ENCODE measurements around the gene CAPN8. TPM values are rescaled to one million over a fixed set of nuclear protein-coding genes. Genes with fewer than 3 reads are reported as not detected.

Gene CAPN8
- total RNA-seq, 1 experiment from 2014 or later, result 0.54 TPM

DNA sequence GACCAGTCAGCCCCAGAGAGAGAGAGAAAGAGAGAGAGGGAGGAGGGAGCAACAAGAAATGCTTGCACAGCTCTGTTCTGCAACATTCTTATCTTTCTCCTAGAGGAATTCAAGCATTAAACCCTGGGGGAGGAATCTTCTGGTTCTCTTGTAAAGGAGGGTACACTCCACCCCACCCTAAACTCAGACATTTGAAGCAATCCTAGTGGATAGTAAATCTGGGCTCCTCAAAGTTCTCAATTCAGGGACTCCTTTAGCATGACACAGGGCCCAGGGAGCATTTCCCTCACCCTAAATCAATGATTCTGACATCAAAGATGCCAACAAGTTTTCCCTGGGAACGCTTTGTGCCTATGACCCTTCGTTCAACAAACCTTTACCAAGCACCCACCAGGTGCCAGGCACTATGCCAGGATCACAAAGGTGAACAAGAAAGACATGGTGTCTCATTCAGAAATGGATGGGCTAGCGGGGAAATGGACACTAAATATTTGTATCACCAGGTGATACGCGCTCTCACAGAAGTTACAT lies 35.0 kb upstream of the CAPN8 start:
- intact Hi-C loops (cut with micrococcal nuclease), result loop anchor here (5.0 kb wide), 1 partner anchor 147 kb away; the partner anchor contains the start of gene TP53BP2
- H3K9me2 ChIP-seq (ENCODE audit: insufficient read depth), result no peaks in the 10 kb centered on the region
- ChIA-PET RAD21 (ENCODE audit: low non-redundant PET in 1 of 2, low total read pairs in 2 of 2, uncharacterized antibody in 2 of 2, unreplicated experiment in 2 of 2) (interaction anchor here in 1 of 2 experiments (0.9 kb wide), 1 partner anchor 72 kb away, joined by 3 read pairs; no protein-coding TSS in a partner anchor), POLR2A (interaction anchor here (0.8 to 2.4 kb wide), 7 partner anchors 11 to 76 kb away, joined by 3 to 9 read pairs (median 6); partner anchors contain the start of gene CAPN2), CTCF (interaction anchor here (0.6 to 1.7 kb wide), 4 partner anchors 11 to 348 kb away, joined by 3 to 10 read pairs (median 5); partner anchors contain the start of gene CAPN2)
- no peaks in the 10 kb centered on the region for H3K79me2 ChIP-seq (ENCODE audit: insufficient read depth, low read length)
- peak overlapping the region; percentile 89 for H3K4me2 ChIP-seq (ENCODE audit: low read length)
- ATAC-seq, result peak; percentile 16
- no peaks in the 10 kb centered on the region for H3K9me3 ChIP-seq (ENCODE audit: control insufficient read depth in 1 of 2, insufficient read depth in 1 of 2, low read depth in 1 of 2, low read length in 2 of 2)
- peaks cover 34 to 74% of the 10 kb centered on the region in 2 experiments for H3K4me1 ChIP-seq (ENCODE audit: control insufficient read depth in 1 of 2, insufficient read depth in 2 of 2, low read length in 2 of 2)
- no TSS peak for BruUV-seq (replicated peaks)
- no peak overlapping the region for H2AFZ ChIP-seq (ENCODE audit: low read depth, low read length, poor library complexity, severe bottlenecking)
- H4K20me1 ChIP-seq (ENCODE audit: insufficient read depth), result no peaks in the 10 kb centered on the region
- H3K27ac ChIP-seq (ENCODE audit: low read depth, low read length), result peak overlapping the region; percentile 87
- DNase-seq (ENCODE audit: low read depth, low spot score), result peak; percentile 38
- peak overlapping the region; percentile 73 for H3K9ac ChIP-seq (ENCODE audit: low read length)
- no peaks in the 10 kb centered on the region for H3K27me3 ChIP-seq (ENCODE audit: insufficient read depth, low read length)
- H3K4me3 ChIP-seq (replicated peaks in 1 of 2; ENCODE audit: low read depth in 1 of 2, low read length in 2 of 2), result peak overlapping the region in 1 of 2 experiments; percentile 53; a peak in 2 of 4 replicates
- no peaks in the 10 kb centered on the region for H3K36me3 ChIP-seq (ENCODE audit: control insufficient read depth in 1 of 2, insufficient read depth in 2 of 2, low read length in 2 of 2)
- no peak for TF ChIP-seq POLR2A (IDR thresholded peaks at IDR 0.05; ENCODE audit: borderline replicate concordance, extremely low read depth, insufficient read depth, insufficient read length)
- TF ChIP-seq, protein P1, sequence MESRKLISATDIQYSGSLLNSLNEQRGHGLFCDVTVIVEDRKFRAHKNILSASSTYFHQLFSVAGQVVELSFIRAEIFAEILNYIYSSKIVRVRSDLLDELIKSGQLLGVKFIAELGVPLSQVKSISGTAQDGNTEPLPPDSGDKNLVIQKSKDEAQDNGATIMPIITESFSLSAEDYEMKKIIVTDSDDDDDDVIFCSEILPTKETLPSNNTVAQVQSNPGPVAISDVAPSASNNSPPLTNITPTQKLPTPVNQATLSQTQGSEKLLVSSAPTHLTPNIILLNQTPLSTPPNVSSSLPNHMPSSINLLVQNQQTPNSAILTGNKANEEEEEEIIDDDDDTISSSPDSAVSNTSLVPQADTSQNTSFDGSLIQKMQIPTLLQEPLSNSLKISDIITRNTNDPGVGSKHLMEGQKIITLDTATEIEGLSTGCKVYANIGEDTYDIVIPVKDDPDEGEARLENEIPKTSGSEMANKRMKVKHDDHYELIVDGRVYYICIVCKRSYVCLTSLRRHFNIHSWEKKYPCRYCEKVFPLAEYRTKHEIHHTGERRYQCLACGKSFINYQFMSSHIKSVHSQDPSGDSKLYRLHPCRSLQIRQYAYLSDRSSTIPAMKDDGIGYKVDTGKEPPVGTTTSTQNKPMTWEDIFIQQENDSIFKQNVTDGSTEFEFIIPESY (IDR thresholded peaks at IDR 0.05; ENCODE audit: extremely low read depth, insufficient replicate concordance, low read length), result no peak
- TF ChIP-seq ZNF274 (IDR thresholded peaks at IDR 0.05; ENCODE audit: low read depth, low read length), result no peak
- no peak for TF ChIP-seq EGR1 (IDR thresholded peaks at IDR 0.05; ENCODE audit: low read depth)
- no peak for TF ChIP-seq SIN3A (IDR thresholded peaks at IDR 0.05; ENCODE audit: low read depth)
- TF ChIP-seq FOSL1 (IDR thresholded peaks at IDR 0.05; ENCODE audit: low read depth), result no peak
- TF ChIP-seq ELF1 (IDR thresholded peaks at IDR 0.05; ENCODE audit: borderline replicate concordance, low read depth), result no peak
- TF ChIP-seq ZFX (IDR thresholded peaks at IDR 0.05), result no peak
- no peak for TF ChIP-seq SRF (IDR thresholded peaks at IDR 0.05; ENCODE audit: low read depth)
- TF ChIP-seq, protein P2, sequence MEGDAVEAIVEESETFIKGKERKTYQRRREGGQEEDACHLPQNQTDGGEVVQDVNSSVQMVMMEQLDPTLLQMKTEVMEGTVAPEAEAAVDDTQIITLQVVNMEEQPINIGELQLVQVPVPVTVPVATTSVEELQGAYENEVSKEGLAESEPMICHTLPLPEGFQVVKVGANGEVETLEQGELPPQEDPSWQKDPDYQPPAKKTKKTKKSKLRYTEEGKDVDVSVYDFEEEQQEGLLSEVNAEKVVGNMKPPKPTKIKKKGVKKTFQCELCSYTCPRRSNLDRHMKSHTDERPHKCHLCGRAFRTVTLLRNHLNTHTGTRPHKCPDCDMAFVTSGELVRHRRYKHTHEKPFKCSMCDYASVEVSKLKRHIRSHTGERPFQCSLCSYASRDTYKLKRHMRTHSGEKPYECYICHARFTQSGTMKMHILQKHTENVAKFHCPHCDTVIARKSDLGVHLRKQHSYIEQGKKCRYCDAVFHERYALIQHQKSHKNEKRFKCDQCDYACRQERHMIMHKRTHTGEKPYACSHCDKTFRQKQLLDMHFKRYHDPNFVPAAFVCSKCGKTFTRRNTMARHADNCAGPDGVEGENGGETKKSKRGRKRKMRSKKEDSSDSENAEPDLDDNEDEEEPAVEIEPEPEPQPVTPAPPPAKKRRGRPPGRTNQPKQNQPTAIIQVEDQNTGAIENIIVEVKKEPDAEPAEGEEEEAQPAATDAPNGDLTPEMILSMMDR (IDR thresholded peaks at IDR 0.05 in 2 of 3, conservative IDR thresholded peaks at IDR 0.05 in 1 of 3; ENCODE audit: borderline replicate concordance in 1 of 3, insufficient read depth in 1 of 3, low read depth in 2 of 3, low read length in 2 of 3), result no peak
